Natural killer cell (primary cell): ENCODE data around the gene NWD2. TPM values are rescaled to one million over a fixed set of nuclear protein-coding genes. Genes with fewer than 3 reads are reported as not detected.

Experiments
- ATAC-seq, 3 donors: fragments of 150-1000 bp in 2 of 3; fragments of 200-7000 bp in 1 of 3; cut with Tn5 transposase; 1 replicate in 1 of 3; 2 replicates in 2 of 3; pipeline ENCODE4 v1.10.0; 2021; ENCODE audit warnings: mild to moderate bottlenecking in 2 of 3, moderate library complexity in 2 of 3
- DNase-seq, 2 donors: peaks; one replicate each; pipeline versions ENCODE4 v3.0.0 to v3.0.0-alpha.2; 2013 to 2021; ENCODE audit warnings: mixed read lengths in 1 of 2
- H3K27ac ChIP-seq: one replicate; pipeline ENCODE4 v1.5.1; 2013; ENCODE audit warnings: mild to moderate bottlenecking, low read length
- H3K27me3 ChIP-seq: one replicate; pipeline ENCODE4 v1.6.1; 2013; ENCODE audit warnings: low read length; ENCODE audit not compliant: control insufficient read depth, insufficient read depth
- H3K36me3 ChIP-seq: one replicate; pipeline ENCODE4 v1.6.1; 2013; ENCODE audit warnings: low read length; ENCODE audit not compliant: control insufficient read depth, insufficient read depth
- H3K4me1 ChIP-seq: one replicate; pipeline ENCODE4 v1.6.1; 2013; ENCODE audit warnings: low read length; ENCODE audit not compliant: control insufficient read depth, insufficient read depth
- H3K4me3 ChIP-seq: one replicate; pipeline ENCODE4 v1.5.1; 2013; ENCODE audit warnings: low read length
- H3K9me3 ChIP-seq: one replicate; pipeline ENCODE4 v1.6.1; 2013; ENCODE audit warnings: low read length; ENCODE audit not compliant: control insufficient read depth, insufficient read depth
- H3K27ac Mint-ChIP-seq, 2 donors: one replicate each; pipeline ENCODE4 v1.8.0; 2022; ENCODE audit warnings: mild to moderate bottlenecking in 2 of 2, mixed read lengths in 2 of 2, moderate library complexity in 1 of 2
- H3K27me3 Mint-ChIP-seq, 2 donors: one replicate each; pipeline ENCODE4 v1.8.0; 2022; ENCODE audit warnings: low read depth in 2 of 2, mixed read lengths in 2 of 2
- H3K36me3 Mint-ChIP-seq: one replicate; pipeline ENCODE4 v1.8.0; 2022; ENCODE audit warnings: mixed read lengths
- H3K4me1 Mint-ChIP-seq, 2 donors: one replicate each; pipeline ENCODE4 v1.8.0; 2022; ENCODE audit warnings: mixed read lengths in 2 of 2
- H3K4me3 Mint-ChIP-seq: one replicate; pipeline ENCODE4 v1.8.0; 2022; ENCODE audit warnings: mild to moderate bottlenecking, moderate library complexity, mixed read lengths
- H3K9me3 Mint-ChIP-seq, 2 donors: one replicate each; pipeline ENCODE4 v1.8.0; 2022; ENCODE audit warnings: mixed read lengths in 2 of 2
- CTCF ChIP-seq: fragments of 200-600 bp; IDR thresholded peaks from one replicate; pipeline ENCODE4 v1.8.0; 2022; ENCODE audit warnings: antibody characterized with exemption
- WGBS: methylation state at CpG from one replicate; pipeline ENCODE4 v1.1.7; 2013; ENCODE audit warnings: missing lambda C conversion rate; ENCODE audit not compliant: insufficient coverage; 5-methylcytosine and 5-hydroxymethylcytosine counted together
- intact Hi-C: fragments of 100-400 bp; cut with micrococcal nuclease; formaldehyde crosslinking; loops from one replicate; pipeline ENCODE4 v1.14.2; 2022
- total RNA-seq, 4 donors: library from RNA; stranded (reverse); fragments of 120-200 nt in 1 of 4; gene quantifications; one replicate each; pipeline versions ENCODE4 v1.2.3 to v1.2.4, GENCODE V29; 2013 to 2022

Gene NWD2
- total RNA-seq, 3 donors from 2014 or later (not counting 1 experiment from before 2014, with no cell fraction given): not detected

GRCh38 chr4:37482236-37482913 lies 237.8 kb downstream of the NWD2 start:
- H3K4me1 Mint-ChIP-seq: no peaks in the 10 kb centered on the region
- DNase-seq (no peak), ATAC-seq (no peak)
- Histone ChIP-seq H3K4me3 (no peak overlapping the region), H3K4me1 (no peaks in the 10 kb centered on the region), H3K27me3 (no peaks in the 10 kb centered on the region), H3K36me3 (no peaks in the 10 kb centered on the region), H3K27ac (no peak overlapping the region), H3K9me3 (no peaks in the 10 kb centered on the region)
- no peaks in the 10 kb centered on the region for H3K9me3 Mint-ChIP-seq
- H3K4me3 Mint-ChIP-seq: no peak overlapping the region
- peaks cover 10 to 22% of the 10 kb centered on the region in 2 donors for H3K27me3 Mint-ChIP-seq
- no peak for TF ChIP-seq CTCF
- intact Hi-C loops: no loop called here
- 76% methylated on average over 1 of the region's 1 CpG for WGBS
- no peaks in the 10 kb centered on the region for H3K36me3 Mint-ChIP-seq
- no peak overlapping the region for H3K27ac Mint-ChIP-seq

- Mint-ChIP-seq H3K36me3 (no peaks in the 10 kb centered on the region), H3K9me3 (peaks cover under 1 to 2% of the 10 kb centered on the region in 2 donors), H3K27me3 (peaks cover 7 to 16% of the 10 kb centered on the region in 2 donors), H3K27ac (no peak overlapping the region), H3K4me1 (no peaks in the 10 kb centered on the region), H3K4me3 (no peak overlapping the region)
- ATAC-seq: no peak
- no peak overlapping the region for H3K27ac ChIP-seq
- intact Hi-C loops: no loop called here
- no peaks in the 10 kb centered on the region for H3K27me3 ChIP-seq
- H3K36me3 ChIP-seq: no peaks in the 10 kb centered on the region
- H3K4me1 ChIP-seq: no peaks in the 10 kb centered on the region
- no CpG with 5 or more reads among the region's 1 CpG for WGBS
- TF ChIP-seq CTCF: no peak
- H3K9me3 ChIP-seq: no peaks in the 10 kb centered on the region
- H3K4me3 ChIP-seq: no peak overlapping the region
- DNase-seq: no peak
Observed at GRCh38 chr4:37483610-37484009, 239.1 kb downstream of the NWD2 start.

DNA sequence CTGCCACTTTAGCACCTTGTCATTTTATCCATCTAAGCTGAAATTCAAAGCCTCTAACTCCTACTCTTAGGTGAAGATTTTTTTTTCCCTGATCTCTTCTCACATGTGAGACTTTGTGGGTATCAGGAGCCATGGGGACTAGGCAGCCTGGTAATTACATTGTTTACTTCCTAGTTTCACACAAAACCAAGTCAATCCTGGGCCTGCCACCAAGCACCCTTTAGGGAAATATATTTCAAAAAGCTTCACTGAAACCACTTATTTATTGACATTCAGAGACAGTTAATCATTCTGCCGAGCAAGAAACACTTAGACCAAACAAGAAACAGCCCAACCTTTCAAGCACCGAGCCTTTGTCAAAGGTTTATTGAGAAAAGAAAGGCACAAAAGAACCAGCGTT lies 241.6 kb downstream of the NWD2 start:
- Mint-ChIP-seq H3K4me1 (no peaks in the 10 kb centered on the region), H3K9me3 (peaks cover 2 to 4% of the 10 kb centered on the region in 2 donors), H3K27ac (no peak overlapping the region), H3K27me3 (peaks cover 0 to 5% of the 10 kb centered on the region in 2 donors), H3K4me3 (no peak overlapping the region), H3K36me3 (no peaks in the 10 kb centered on the region)
- Histone ChIP-seq H3K4me1 (no peaks in the 10 kb centered on the region), H3K9me3 (no peaks in the 10 kb centered on the region), H3K4me3 (no peak overlapping the region), H3K27ac (no peak overlapping the region), H3K36me3 (no peaks in the 10 kb centered on the region), H3K27me3 (no peaks in the 10 kb centered on the region)
- 79% methylated on average over 3 of the region's 3 CpGs for WGBS
- ATAC-seq: no peak
- TF ChIP-seq CTCF: no peak
- DNase-seq: no peak
- intact Hi-C loops: no loop called here

- Mint-ChIP-seq H3K4me1 (no peaks in the 10 kb centered on the region), H3K27me3 (peaks cover 0 to 5% of the 10 kb centered on the region in 2 donors), H3K27ac (no peak overlapping the region), H3K9me3 (peaks cover 2 to 4% of the 10 kb centered on the region in 2 donors), H3K36me3 (no peaks in the 10 kb centered on the region), H3K4me3 (no peak overlapping the region)
- no peak overlapping the region for H3K27ac ChIP-seq
- no peaks in the 10 kb centered on the region for H3K4me1 ChIP-seq
- ATAC-seq (no peak), DNase-seq (no peak)
- H3K27me3 ChIP-seq: no peaks in the 10 kb centered on the region
- TF ChIP-seq CTCF: no peak
- no peaks in the 10 kb centered on the region for H3K36me3 ChIP-seq
- H3K9me3 ChIP-seq: no peaks in the 10 kb centered on the region
- no peak overlapping the region for H3K4me3 ChIP-seq
- intact Hi-C loops: no loop called here
Observed at GRCh38 chr4:37487668-37488067, 243.1 kb downstream of the NWD2 start.
